Lung (tissue), 12 donors: ENCODE data around the gene WFDC8. TPM values are rescaled to one million over a fixed set of nuclear protein-coding genes. Genes with fewer than 3 reads are reported as not detected.

Experiments used
- ATAC-seq: fragments of 200-7000 bp; cut with Tn5 transposase; one replicate; pipeline ENCODE4 v1.9.1; 2020; ENCODE audit warnings: moderate number of reproducible peaks; ENCODE audit not compliant: insufficient read depth, low FRiP score
- DNase-seq, 3 donors: peaks; one replicate each; pipeline ENCODE4 v3.0.0-alpha.2; 2013 to 2017
- H3K27ac ChIP-seq, 2 donors: one replicate each; pipeline ENCODE4 v1.5.1; 2013; ENCODE audit warnings: mild to moderate bottlenecking in 2 of 2, moderate library complexity in 2 of 2, control low read depth in 1 of 2, inconsistent platforms in 1 of 2, low read depth in 1 of 2, low read length in 1 of 2
- H3K27me3 ChIP-seq, 3 donors: one replicate each; pipeline ENCODE4 v1.5.1; 2013; ENCODE audit warnings: low read length in 2 of 3; ENCODE audit not compliant: control insufficient read depth in 3 of 3, insufficient read depth in 3 of 3
- H3K36me3 ChIP-seq, 4 donors: one replicate each; pipeline ENCODE4 v1.5.1; 2013; ENCODE audit warnings: low read length in 4 of 4, mild to moderate bottlenecking in 1 of 4, moderate library complexity in 1 of 4; ENCODE audit not compliant: control insufficient read depth in 4 of 4, insufficient read depth in 4 of 4
- H3K4me1 ChIP-seq, 5 donors: one replicate each; pipeline ENCODE4 v1.5.1; 2013; ENCODE audit warnings: low read length in 5 of 5, mild to moderate bottlenecking in 2 of 5, moderate library complexity in 1 of 5; ENCODE audit not compliant: control insufficient read depth in 5 of 5, insufficient read depth in 5 of 5
- H3K4me3 ChIP-seq: one replicate; pipeline ENCODE4 v1.5.1; 2013; ENCODE audit warnings: mild to moderate bottlenecking, control low read depth, moderate library complexity
- H3K9ac ChIP-seq, 2 donors: one replicate each; pipeline ENCODE4 v1.5.1; 2013; ENCODE audit warnings: low read length in 2 of 2, control low read depth in 1 of 2; ENCODE audit not compliant: insufficient read depth in 1 of 2
- H3K9me3 ChIP-seq, 4 donors: one replicate each; pipeline ENCODE4 v1.5.1; 2013; ENCODE audit warnings: low read length in 3 of 4, mild to moderate bottlenecking in 1 of 4, moderate library complexity in 1 of 4; ENCODE audit not compliant: control insufficient read depth in 4 of 4, insufficient read depth in 3 of 4
- CTCF ChIP-seq: IDR thresholded peaks from 2 replicates; pipeline ENCODE4 v1.5.1; 2012; ENCODE audit warnings: mild to moderate bottlenecking; ENCODE audit errors: control extremely low read depth, extremely low read depth
- WGBS, 2 donors: extraction: QIAGEN DNeasy Blood & Tissue Kit; methylation state at CpG; one replicate each; pipeline ENCODE4 v1.1.7; 2013; 5-methylcytosine and 5-hydroxymethylcytosine counted together
- polyA plus RNA-seq, 2 donors: library from polyadenylated mRNA; stranded (reverse); fragments of 200-250 nt; gene quantifications; one replicate each; pipeline ENCODE4 v1.2.1, GENCODE V29; 2013
- total RNA-seq, 2 donors: library from RNA; depleted of rRNA in 1 of 2; stranded (reverse); fragments of >200 nt in 1 of 2; gene quantifications; one replicate each; pipeline ENCODE4 v1.2.1, GENCODE V29; 2014 to 2021
- donor health status: control.
- donor health status: control.
- donor health status: Bipolar disorder and iron deficiency.
- donor health status: healthy.
- donor health status: DM: yes; HTN: yes; CAD: no.

WFDC8 gene
- total and polyA plus RNA-seq, 4 donors = 0.26 TPM; not detected in 3

GRCh38 chr20:45564760-45565276 is 14.3 kb downstream of the WFDC8 start:
- Histone ChIP-seq H3K9me3 (no peaks in the 10 kb centered on the region), H3K36me3 (no peaks in the 10 kb centered on the region), H3K9ac (no peak overlapping the region), H3K27ac (no peak overlapping the region), H3K4me3 (no peak overlapping the region), H3K4me1 (no peaks in the 10 kb centered on the region), H3K27me3 (no peaks in the 10 kb centered on the region)
- ATAC-seq (no peak), DNase-seq (no peak)
- TF ChIP-seq CTCF = no peak
- WGBS, 2 donors = 88 to 93% methylated on average over 2 of the region's 2 CpGs

DNA sequence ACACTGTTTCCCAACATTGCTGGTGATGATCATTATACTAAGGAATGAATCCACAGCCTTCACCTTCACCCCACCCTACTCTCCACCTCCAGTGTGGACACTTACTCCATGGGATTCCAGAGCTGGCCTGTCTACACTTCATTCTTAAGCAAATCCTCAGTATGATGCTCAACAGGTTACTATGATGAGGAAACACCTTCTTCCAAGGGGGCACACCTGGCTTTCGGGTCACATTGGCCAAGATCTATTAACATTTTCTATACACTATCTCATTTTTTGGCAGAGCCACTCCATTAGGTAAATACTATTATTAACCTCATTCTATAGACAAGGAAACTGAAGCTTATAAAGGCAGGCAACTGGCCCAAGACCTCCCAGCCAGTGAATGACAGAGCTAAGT is 23.9 kb downstream of the WFDC8 start:
- DNase-seq (no peak), ATAC-seq (no peak)
- TF ChIP-seq CTCF = no peak
- Histone ChIP-seq H3K4me3 (no peak overlapping the region), H3K9me3 (no peaks in the 10 kb centered on the region), H3K27ac (no peak overlapping the region), H3K27me3 (no peaks in the 10 kb centered on the region), H3K4me1 (no peaks in the 10 kb centered on the region), H3K9ac (no peak overlapping the region), H3K36me3 (no peaks in the 10 kb centered on the region)
- WGBS, 2 donors = 78 to 89% methylated on average over 1 of the region's 1 CpG

GRCh38 chr20:45552456-45552855 is 26.6 kb downstream of the WFDC8 start:
- no peak for TF ChIP-seq CTCF
- Histone ChIP-seq H3K4me3 (no peak overlapping the region), H3K9ac (no peak overlapping the region), H3K9me3 (no peaks in the 10 kb centered on the region), H3K36me3 (no peaks in the 10 kb centered on the region), H3K27ac (no peak overlapping the region), H3K27me3 (no peaks in the 10 kb centered on the region), H3K4me1 (no peaks in the 10 kb centered on the region)
- no peak for ATAC-seq
- 72 to 74% methylated on average over 2 of the region's 2 CpGs for WGBS, 2 donors
- no peak for DNase-seq

DNA sequence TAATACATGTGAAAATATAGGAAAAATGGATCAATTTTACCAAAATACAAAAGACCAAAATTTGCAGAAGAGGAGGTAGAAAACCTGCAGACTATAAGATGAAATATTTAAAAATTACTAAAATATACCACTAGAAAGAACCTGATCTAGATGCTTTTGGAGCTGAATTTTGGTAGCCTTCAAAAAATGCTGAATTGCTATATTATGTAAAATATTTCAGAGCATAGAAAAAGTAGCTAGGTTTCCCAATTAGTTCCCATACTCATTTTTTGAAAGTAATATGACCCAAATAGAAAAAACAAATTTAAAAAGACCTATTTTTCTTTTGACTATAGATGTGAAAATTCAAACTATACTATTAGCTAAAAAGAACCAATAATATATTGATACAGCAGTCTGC is 28.3 kb downstream of the WFDC8 start:
- Histone ChIP-seq H3K9ac (no peak overlapping the region), H3K4me1 (no peaks in the 10 kb centered on the region), H3K4me3 (no peak overlapping the region), H3K36me3 (no peaks in the 10 kb centered on the region), H3K27me3 (no peaks in the 10 kb centered on the region), H3K9me3 (no peaks in the 10 kb centered on the region), H3K27ac (no peak overlapping the region)
- ATAC-seq (no peak), DNase-seq (no peak)
- TF ChIP-seq CTCF = no peak
